HepG2 (cell line): ENCODE data around the gene FTL. TPM values are rescaled to one million over a fixed set of nuclear protein-coding genes. Genes with fewer than 3 reads are reported as not detected.
A peak's percentile ranks its signal among the peaks of the same experiment; 100 is the strongest.

ENCODE experiments used
- DRAP1 ChIP-seq: IDR thresholded peaks from 2 replicates; pipeline ENCODE4 v1.6.1; 2016; ENCODE audit warnings: missing genetic modification reagents, missing compliant biosample characterization
- ELF1 ChIP-seq: sonication (generic); formaldehyde crosslinking; IDR thresholded peaks from 2 replicates; pipeline ENCODE4 v1.4.0; 2020; ENCODE audit warnings: missing genetic modification reagents
- EP300 ChIP-seq, 3 experiments: sonication (generic) in 1 of 3; formaldehyde crosslinking in 1 of 3; IDR thresholded peaks; 2 replicates each; pipeline versions ENCODE4 v1.5.1 to v1.6.1; 2011 to 2020; ENCODE audit warnings: low read depth in 2 of 3, low read length in 2 of 3, borderline replicate concordance in 1 of 3, improper control_type of control experiment in 1 of 3, mild to moderate bottlenecking in 1 of 3, missing genetic modification reagents in 1 of 3, moderate library complexity in 1 of 3
- FOXO1 ChIP-seq: sonication (generic); formaldehyde crosslinking; IDR thresholded peaks from 2 replicates; pipeline ENCODE4 v1.4.0; 2020; ENCODE audit warnings: missing genetic modification reagents
- HNRNPUL1 ChIP-seq: fragments of 200-400 bp; formaldehyde crosslinking; IDR thresholded peaks from 2 replicates; pipeline ENCODE4 v1.6.1; 2017; ENCODE audit warnings: low read depth, mild to moderate bottlenecking, low read length, moderate library complexity
- ISL2 ChIP-seq: sonication (generic); formaldehyde crosslinking; IDR thresholded peaks from 2 replicates; pipeline ENCODE4 v1.5.0; 2020; ENCODE audit warnings: missing genetic modification reagents
- JUN ChIP-seq: sonication (generic); formaldehyde crosslinking; IDR thresholded peaks from 2 replicates; pipeline ENCODE4 v1.4.0; 2020; ENCODE audit warnings: mild to moderate bottlenecking, missing genetic modification reagents
- PAF1 ChIP-seq: IDR thresholded peaks from 2 replicates; pipeline ENCODE4 v1.6.1; 2016; ENCODE audit warnings: missing genetic modification reagents, missing compliant biosample characterization
- RFX1 ChIP-seq: fragments of 450-650 bp; IDR thresholded peaks from 2 replicates; pipeline ENCODE4 v1.6.1; 2017
- SNRNP70 ChIP-seq: fragments of 200-400 bp; formaldehyde crosslinking; IDR thresholded peaks from 2 replicates; pipeline ENCODE4 v1.6.1; 2017; ENCODE audit warnings: mild to moderate bottlenecking, low read depth, low read length, moderate library complexity
- SRY ChIP-seq: sonication (generic); formaldehyde crosslinking; IDR thresholded peaks from 2 replicates; pipeline ENCODE4 v1.8.0; 2022; ENCODE audit warnings: mild to moderate bottlenecking, missing genetic modification reagents
- ZFP82 ChIP-seq: sonication (generic); formaldehyde crosslinking; IDR thresholded peaks from 2 replicates; pipeline ENCODE4 v1.5.1; 2020; ENCODE audit warnings: mild to moderate bottlenecking, missing genetic modification reagents, borderline replicate concordance
- ZNF225 ChIP-seq: sonication (generic); formaldehyde crosslinking; IDR thresholded peaks from 2 replicates; pipeline ENCODE4 v1.4.0; 2020; ENCODE audit warnings: mild to moderate bottlenecking, missing genetic modification reagents
- ZNF264 ChIP-seq: sonication (generic); formaldehyde crosslinking; IDR thresholded peaks from 2 replicates; pipeline ENCODE4 v1.4.0; 2020; ENCODE audit warnings: missing genetic modification reagents
- ZNF407 ChIP-seq: sonication (generic); formaldehyde crosslinking; IDR thresholded peaks from one replicate; pipeline ENCODE4 v1.5.1; 2020; ENCODE audit warnings: mild to moderate bottlenecking, missing genetic modification reagents; ENCODE audit errors: not compliant biosample characterization
- ZNF569 ChIP-seq: sonication (generic); formaldehyde crosslinking; IDR thresholded peaks from 2 replicates; pipeline ENCODE4 v1.5.0; 2020; ENCODE audit warnings: mild to moderate bottlenecking, missing genetic modification reagents, moderate library complexity, borderline replicate concordance
- ZNF784 ChIP-seq: sonication (generic); formaldehyde crosslinking; IDR thresholded peaks from 2 replicates; pipeline ENCODE4 v1.5.1; 2020; ENCODE audit warnings: missing genetic modification reagents, mild to moderate bottlenecking, borderline replicate concordance
- polyA plus RNA-seq, 8 experiments: library from polyadenylated mRNA; depleted of rRNA in 3 of 8; stranded (reverse) in 7 of 8; unstranded in 1 of 8; fragments of >200 nt; fragmentation: Illumina TruSeq in 4 of 8; extraction: Trizol in 4 of 8; gene quantifications; 2 replicates each; pipeline versions ENCODE4 v1.2.1 to v1.2.3, GENCODE V29; 2011 to 2016; ENCODE audit warnings: low read depth in 4 of 8, missing spikeins in 1 of 8, mixed read lengths in 1 of 8; ENCODE audit not compliant: insufficient read depth in 1 of 8
- total RNA-seq, 5 experiments: library from RNA; depleted of rRNA; stranded (reverse); fragments of >200 nt; fragmentation: Illumina TruSeq; extraction: Trizol; gene quantifications; 2 replicates each; pipeline ENCODE4 v1.2.3, GENCODE V29; 2016; ENCODE audit warnings: low read depth in 1 of 5
- TF ChIP-seq, protein P1 (sequence below): sonication (generic); formaldehyde crosslinking; IDR thresholded peaks from 2 replicates; pipeline ENCODE4 v1.9.0; 2022; ENCODE audit warnings: missing genetic modification reagents, mild to moderate bottlenecking, borderline replicate concordance

The FTL gene
- total and polyA plus RNA-seq, 2 of the 13 experiments (the other 11 are each of a cell fraction or from before 2014, with no cell fraction given): 2,721 to 8,800 TPM

DNA sequence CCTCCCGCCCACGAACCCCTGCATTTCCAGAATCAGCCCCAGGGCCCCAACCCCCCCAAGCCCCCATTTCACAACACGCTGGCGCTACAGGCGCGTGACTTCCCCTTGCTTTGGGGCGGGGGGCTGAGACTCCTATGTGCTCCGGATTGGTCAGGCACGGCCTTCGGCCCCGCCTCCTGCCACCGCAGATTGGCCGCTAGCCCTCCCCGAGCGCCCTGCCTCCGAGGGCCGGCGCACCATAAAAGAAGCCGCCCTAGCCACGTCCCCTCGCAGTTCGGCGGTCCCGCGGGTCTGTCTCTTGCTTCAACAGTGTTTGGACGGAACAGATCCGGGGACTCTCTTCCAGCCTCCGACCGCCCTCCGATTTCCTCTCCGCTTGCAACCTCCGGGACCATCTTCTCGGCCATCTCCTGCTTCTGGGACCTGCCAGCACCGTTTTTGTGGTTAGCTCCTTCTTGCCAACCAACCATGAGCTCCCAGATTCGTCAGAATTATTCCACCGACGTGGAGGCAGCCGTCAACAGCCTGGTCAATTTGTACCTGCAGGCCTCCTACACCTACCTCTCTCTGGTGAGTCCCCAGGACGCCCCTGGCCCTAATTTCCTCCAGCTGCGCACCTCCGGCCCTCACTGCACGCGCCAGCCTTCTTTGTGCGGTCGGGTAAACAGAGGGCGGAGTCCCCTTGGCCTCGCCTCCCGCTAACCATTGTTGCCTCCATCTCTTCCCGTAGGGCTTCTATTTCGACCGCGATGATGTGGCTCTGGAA, at the start of gene FTL (continued):
- TF ChIP-seq SRY (CRISPR knock-in tag) (peak; percentile 94), ZNF784 (CRISPR knock-in tag) (peak; percentile 75; the same call in 1 of the 2 replicates), ZNF225 (no peak), FOXO1 (CRISPR knock-in tag) (peak; percentile 67), ZNF264 (peak; percentile 90), ZFP82 (0 out of 2 replicates have a peak, but pooled peaks have one; percentile 42), PAF1 (CRISPR knock-in tag) (no peak), HNRNPUL1 (no peak), RFX1 (no peak), EP300 (IDR thresholded peaks at IDR 0.05; ENCODE audit: low read depth in 2 of 2, low read length in 2 of 2) (peak in 1 of 2 experiments; percentile 51; a peak in 1 of 4 replicates), EP300 (CRISPR knock-in tag; IDR thresholded peaks at IDR 0.05; ENCODE audit: borderline replicate concordance) (0 out of 2 replicates have a peak, but pooled peaks have one; percentile 37), ISL2 (CRISPR knock-in tag) (peak; percentile 76; the same call in 1 of the 2 replicates), JUN (CRISPR knock-in tag) (peak; percentile 24; the same call in 1 of the 2 replicates), SNRNP70 (no peak), DRAP1 (CRISPR knock-in tag) (peak; percentile 99), ELF1 (peak; percentile 50; the same call in 1 of the 2 replicates), ZNF569 (CRISPR knock-in tag) (no peak), ZNF407 (CRISPR knock-in tag) (peak; percentile 69)
- TF ChIP-seq, protein P1, sequence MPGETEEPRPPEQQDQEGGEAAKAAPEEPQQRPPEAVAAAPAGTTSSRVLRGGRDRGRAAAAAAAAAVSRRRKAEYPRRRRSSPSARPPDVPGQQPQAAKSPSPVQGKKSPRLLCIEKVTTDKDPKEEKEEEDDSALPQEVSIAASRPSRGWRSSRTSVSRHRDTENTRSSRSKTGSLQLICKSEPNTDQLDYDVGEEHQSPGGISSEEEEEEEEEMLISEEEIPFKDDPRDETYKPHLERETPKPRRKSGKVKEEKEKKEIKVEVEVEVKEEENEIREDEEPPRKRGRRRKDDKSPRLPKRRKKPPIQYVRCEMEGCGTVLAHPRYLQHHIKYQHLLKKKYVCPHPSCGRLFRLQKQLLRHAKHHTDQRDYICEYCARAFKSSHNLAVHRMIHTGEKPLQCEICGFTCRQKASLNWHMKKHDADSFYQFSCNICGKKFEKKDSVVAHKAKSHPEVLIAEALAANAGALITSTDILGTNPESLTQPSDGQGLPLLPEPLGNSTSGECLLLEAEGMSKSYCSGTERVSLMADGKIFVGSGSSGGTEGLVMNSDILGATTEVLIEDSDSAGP (CRISPR knock-in tag): peak; percentile 83
